NCI-H748 treated with DMSO at 0.1 percent for 48 hours (cell line): ENCODE measurements around the gene GNPTAB.

ENCODE experiments used
- DNase-seq: peaks from one replicate; lab custom pipeline; 2025; lab: John Stamatoyannopoulos, UW

Gene GNPTAB

DNA sequence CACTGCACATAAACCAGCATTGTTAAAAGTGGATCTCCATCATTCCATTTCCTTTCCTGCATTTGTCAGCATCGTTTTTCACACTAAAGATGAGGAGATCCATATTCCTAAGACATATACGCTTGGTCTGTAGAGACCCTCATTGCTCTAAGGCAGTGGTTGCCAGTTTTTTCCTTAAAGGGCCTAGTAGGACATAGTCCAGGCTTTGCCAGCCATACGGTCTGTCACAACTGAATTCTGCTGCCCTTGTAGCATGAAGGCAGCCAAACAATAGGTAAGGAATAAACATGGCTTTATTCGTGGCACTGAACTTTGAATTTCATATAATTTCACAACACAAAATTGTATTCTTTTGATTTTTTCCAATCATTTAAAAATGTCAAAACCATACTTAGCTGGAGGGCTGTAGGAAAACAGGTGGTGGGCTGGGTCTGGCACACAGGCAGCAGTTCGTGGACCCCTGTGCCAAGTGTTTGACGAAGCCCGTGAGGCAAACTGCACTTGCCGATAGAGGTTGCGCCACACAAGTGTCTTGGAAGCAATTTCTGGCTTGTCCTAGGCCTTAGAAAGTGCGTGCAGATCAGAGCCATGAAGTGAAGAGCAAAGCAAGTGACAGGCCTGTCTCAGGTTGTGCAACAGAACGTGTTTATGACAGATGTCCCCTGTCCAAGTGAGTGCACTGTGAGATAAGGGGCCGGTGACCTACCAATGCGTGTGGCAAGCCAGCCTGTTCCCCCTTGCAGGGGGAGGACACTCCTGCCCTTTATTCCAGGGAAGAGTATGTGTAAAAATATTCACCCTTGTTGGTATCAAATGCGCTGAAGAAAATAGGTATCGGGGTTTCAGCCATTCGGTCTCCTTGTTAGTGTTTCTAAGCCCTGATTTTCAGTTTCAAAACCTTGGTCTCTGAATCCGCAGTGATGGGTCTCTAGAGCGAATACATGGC lies 134.2 kb downstream of the GNPTAB start:
- no peak for DNase-seq

DNA sequence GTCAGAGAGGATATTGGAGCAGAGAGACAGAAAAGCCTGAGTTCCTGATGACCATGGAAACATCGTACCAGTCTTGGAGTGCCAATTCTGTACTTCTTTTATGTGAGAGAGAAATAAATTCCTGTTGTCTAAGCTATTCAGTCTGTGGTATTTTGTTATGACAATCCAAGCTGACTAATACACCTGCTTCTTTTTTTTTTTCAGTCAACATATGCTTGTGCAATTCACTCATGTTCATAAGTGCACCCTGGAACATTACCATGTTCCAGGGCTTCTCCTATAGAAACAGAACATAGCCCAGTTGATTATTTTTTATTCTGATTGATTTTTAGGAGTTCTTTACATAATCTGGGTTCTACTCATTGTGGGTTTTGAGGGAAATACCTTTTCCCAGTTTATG lies 135.1 kb downstream of the GNPTAB start:
- no peak for DNase-seq
